Hematopoietic multipotent progenitor cell treated with erythropoietin and hydrocortisone succinate and interleukin-3 and kit ligand, for 4 days (in vitro differentiated cells): Measurements from ENCODE around the gene BCL11B.

Source experiments
- DNase-seq: peaks from one replicate; pipeline ENCODE4 v3.0.0-alpha.2; 2015

The BCL11B gene

DNA sequence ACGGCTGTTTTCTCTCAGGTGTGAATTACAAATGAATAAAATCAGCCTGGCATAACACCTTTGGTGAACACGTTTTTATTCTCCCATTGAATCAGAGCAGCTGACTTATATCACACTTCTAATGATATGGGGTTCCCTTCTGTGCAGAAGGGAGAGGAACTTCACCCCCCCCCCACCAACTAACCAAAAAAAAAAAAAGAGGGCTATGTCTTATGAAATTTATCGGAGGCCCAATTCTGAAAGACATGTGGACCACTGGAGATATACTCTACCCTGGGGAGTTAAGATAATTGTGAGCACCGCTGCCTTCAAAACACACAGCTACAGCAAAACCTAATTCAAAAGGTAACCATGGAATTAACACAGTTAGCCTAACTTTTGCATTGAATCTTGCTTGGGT lies 4.6 kb downstream of the BCL11B start:
- DNase-seq, result no peak

DNA sequence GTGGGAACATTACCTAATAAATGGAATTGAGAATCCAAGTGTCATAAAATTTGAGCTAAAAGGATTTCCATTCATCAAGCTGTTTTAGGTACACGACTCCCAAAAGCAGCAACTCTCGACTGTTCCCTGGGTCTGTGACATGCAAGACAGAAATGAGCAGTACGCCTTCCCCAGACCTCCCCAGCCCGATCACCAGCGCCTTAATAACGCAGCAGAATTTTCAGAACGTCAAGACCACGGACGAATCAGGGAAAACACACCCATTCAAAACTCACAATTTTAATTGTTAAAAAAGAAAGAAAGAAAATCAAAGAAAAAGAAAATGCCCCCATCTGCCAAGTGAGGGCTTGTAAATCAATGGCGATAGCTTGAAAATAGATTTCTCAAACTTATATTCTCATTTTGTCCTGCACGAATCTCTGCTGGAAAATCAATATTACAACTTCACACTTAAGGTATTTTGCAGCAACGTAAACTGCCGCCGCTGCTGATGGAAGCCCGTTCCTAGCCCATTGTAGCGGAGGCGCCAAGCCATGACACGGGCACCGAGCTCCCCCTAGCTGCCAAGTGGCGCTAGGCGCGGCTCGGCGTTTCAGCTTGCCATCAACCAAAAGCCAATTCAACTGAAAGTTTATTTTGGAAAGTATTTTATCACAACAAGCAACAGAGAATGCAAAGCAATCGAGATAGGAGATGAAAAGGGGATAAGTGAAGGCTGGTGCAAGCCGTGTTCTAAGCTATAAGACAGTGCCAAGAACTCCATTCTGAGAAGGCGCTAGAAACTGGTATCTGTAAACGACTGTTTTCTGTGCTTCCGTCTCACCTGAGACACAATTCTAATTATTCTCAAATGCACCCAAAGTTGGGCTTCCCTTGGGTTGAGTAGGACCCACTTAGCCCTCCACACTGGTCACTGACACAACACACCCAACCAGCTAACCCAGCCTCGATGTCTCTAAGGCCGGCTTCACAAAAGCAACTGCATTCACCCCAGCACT lies 5.5 kb downstream of the BCL11B start:
- DNase-seq, result peak; percentile 79

DNA sequence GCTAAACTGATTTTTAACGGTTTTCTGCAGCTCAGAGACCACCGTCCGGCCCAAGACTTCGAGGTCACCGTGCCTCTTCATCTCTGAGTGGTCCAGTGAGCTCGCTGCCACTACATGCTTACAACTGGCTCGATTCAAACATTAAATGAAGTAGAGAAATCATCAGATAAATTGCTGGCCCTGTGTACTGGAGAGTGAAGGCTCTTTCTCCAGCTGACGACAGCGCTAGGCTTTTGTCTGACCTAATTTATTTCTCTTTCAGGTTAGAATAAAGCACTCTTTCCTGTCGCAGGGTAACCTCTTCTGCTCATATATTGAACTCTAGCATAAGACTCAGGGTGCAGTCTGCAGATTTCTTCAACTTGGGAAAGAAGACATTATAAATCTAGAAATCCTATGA lies 6.4 kb downstream of the BCL11B start:
- no peak for DNase-seq

DNA sequence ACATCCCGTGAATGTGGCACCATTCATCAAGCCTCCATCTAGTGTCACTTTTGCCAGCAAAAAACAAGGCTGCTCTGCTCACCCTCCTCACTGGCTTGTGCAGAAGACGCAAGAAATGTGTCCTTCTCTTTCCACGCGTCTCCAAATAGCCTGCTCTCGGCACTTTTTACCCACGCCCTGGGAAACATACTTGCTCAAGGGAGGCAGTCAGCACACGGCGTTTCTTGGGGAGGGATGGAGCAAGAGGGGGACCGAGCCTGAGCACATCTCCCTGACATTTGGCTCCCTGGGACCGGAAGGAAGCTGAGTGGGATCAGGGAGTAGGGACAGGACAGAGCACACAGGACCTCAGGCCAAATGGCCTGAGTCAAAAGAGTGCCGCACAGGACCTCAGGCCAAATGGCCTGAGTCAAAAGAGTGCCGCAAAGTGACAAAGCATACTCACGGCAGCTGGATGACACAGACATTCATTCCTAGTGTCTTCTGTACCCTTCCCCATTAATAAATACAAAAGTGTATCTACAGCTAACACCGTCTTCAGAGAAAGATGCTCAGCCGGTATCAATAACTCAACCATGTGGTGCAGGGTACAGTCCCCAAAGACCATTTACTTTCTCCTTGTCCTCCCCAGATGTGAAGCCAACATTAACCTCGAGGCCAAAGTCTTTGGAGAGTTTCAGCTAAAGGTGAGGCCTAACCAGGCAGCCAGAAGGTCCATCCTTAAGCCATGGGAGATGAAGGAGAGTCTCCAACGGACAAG lies 7.1 kb downstream of the BCL11B start:
- no peak for DNase-seq

DNA sequence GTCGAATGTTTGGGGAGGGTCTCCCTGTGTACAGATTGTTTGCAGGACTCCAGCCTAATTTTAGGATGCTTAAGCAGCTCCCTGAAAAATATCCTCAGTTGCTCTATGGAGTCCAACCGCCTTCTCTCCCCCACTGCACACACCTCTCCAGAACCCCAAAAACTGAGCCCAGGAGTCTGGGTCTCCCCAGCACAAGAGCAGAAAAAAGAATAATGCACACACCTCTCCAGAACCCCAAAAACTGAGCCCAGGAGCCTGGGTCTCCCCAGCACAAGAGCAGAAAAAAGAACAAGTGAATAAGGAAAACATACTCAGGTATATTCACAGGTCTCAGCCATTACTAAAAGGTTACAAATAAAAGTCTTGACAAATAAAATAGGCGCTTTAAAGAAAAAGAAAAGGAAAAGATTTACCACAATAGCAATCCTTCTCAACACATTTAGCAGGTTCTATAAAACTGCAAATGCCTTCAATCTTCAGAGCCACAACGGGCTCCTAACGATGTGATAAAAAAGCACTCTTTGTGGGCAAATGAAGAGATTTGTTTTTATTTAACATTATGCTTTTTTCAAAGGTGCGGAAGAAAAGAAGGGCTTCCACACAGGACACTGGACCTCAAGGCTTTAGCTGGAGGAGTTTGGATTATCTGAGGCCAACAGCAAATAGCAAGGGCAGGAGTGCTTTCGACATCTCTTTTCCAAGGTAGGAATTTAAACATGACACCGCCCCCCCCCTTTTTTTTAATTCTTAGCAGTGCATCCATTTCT lies 8.2 kb downstream of the BCL11B start:
- no peak for DNase-seq

DNA sequence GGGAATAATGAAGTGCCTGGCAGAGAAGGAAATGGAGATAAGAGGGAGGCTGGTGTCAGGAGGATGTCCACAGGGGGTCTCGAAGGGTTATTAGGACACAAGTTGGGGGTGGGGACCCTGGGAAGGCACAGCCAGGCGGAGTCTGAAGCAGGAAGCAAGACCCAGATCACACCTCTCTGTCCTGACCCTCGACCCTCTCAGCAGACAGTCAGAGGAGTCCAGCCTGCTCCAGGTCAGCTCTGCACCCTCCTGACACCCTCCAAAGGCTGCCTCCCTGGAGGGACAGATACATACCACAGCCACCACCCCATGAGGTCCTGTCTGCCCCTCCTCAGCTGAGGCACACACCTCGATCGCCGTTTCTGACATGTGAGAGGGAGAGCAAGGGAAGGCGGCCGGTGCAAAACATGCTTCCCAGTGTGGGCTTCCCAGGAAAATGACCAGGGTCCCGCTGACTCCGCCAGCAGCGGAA lies 9.0 kb downstream of the BCL11B start:
- no peak for DNase-seq

DNA sequence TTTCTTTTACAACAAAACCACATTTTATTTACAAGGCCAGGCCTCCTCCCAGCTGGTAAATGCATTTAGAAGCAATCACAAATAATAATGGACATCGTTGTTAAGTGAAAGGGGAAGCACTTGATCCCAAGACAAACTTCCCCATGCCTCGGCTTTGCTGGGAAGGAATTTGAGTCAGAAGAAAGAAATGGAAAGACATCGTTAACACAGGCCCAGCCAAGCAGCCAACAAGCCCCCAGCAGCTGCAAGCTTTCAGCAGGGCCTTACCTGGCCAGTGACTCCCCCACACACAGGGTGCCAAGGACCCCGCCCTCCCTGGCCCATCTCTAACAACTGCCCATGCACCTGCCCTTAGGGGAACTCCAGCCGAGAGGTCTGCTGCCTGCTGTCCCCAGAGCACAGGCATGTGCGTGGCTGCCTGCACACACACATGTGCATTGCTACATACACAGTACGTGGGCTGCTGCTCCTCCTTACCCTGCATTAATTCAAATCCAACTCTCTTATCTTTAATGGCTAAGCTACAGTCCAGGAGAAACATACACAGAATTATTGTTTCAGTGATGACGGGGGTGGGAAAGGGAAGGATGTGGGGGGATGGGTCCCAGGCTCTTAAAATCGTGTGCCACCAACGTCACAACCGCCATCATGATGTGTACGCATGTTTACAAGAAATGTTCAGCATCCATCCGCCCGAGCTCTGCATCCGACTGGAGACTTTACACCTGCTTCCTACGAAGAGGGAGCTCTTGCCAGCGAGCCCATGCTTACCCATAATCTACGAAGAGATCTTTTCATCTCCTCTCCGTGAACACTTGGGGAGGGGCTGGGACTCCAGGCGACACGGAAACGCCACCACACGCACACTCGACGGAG lies 9.8 kb downstream of the BCL11B start:
- no peak for DNase-seq

DNA sequence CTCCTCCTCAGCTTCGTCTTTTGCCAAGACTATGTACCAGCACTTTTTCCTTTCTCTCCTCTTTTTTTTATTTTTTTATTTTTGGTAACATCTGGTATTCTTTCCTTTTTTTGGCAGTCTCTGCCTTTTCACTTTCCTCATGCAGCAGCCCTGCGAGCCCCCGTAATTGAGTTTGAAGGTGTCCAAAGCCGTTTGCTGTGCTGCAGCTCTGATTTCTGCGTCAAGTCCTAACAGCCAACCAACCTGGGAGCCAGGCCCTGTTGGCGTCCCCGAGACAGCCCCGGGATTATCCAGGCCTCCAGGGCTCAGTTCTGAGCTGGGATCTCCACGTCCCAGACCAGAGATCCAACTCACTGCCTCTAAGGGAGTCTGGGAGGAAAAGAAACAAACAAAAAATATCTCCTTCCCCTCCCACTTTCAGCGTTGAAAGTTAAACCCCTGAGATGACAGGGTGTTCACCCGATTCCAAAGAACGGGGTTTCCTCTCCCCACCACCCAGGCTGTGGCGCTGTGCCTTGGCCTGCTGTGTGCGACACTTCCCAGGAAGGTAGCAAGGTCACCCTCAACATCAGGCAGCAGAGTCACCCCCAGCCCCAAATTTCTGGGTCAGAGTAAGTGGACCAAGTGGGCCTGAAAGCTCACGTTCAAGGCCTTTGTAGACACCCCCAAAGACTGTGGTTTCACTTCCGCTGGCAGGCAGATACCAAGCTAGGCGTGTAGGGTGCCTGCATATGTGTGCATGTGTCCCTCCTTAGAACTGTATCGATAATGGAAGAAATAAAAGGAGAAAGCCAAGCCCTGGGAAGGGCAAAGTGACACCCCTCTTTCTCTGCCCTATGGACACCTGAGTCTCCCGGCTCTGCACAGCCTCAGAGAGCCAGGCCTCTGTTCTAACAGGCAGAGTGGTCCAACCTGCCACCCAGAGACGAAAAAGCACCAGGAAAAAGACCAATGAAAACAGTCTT lies 11.1 kb downstream of the BCL11B start:
- no peak for DNase-seq

DNA sequence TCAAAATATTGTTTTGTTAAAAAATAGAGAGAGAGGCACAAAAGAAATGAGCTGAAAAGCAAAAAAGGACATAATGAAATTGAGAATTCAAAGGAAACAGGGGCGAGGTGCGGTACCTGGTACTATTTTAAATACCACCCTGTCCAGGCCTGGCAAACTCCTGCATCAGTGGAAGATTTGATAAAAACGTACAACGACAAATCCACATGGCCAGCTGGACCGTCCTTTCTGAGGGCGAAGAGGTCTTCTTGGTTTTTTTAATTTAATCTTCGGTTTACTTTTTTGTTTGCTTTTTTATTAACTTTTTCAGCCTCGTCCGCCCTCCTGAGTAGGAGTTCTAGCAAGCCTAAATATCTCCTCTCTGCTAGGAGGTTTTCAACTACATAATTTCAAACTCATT lies 11.9 kb downstream of the BCL11B start:
- no peak for DNase-seq

DNA sequence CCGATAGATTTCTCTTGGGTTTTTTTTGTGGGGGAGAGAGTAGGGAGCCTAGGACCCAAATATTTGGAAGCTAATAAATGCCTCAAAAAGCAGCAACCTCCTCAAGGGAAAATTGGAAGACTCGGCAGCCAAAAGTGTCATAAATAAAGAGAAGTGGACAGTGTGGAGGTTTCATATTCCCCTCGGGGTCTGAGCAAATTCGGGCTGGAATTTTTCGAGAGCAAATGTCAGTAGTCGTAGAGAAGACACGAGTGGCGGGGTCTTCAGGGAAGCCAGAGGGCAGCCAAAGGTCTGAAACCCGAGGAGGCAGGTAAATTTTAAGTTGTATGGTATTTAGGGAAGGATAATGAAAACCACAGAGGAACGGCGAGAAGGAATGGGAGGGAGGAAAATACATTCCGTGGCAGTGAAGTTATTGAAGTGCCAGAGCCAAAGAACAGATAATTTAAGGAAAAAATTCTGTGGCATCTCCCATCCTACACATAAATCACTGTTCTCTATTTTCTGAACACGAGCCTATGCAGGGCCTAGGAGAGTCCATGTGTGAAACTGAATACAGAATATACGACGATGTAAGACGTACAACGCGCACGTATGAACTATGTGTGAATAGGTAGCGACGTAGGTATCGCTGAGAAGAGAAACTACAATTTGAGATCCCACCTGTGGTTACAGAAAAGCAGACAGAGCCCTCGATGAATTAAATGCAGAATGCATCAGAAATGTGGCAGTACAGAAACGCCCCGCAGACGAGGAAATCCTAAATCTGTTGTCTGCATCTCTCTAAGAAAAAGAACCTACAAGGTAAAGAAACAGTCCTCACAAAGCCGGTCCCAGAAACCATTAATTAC lies 12.9 kb downstream of the BCL11B start:
- no peak for DNase-seq

DNA sequence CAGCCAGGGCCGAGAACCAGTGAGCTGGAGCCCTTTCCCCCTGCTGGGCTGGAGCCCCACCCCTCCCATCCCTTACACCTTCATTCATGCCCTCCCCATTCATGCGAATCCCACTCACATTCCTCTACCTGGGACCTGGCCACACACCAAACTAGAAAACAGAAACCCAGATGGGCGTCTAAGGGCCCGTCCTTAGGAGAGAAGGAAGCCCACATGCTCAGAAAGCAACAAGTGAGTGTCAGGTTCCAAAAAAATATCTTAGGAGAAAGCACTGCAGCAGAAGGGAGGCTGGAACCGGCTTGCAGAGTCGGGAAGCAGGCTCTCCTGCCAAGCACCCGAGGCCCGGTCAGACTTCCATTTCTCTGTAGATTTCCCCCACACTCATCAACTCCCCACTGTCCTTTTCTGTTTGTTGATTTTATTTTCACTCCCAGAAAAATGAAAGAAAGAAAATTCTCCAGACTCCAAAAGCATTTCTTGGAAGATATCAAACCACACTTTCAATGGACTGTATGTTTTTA lies 13.6 kb downstream of the BCL11B start:
- no peak for DNase-seq

DNA sequence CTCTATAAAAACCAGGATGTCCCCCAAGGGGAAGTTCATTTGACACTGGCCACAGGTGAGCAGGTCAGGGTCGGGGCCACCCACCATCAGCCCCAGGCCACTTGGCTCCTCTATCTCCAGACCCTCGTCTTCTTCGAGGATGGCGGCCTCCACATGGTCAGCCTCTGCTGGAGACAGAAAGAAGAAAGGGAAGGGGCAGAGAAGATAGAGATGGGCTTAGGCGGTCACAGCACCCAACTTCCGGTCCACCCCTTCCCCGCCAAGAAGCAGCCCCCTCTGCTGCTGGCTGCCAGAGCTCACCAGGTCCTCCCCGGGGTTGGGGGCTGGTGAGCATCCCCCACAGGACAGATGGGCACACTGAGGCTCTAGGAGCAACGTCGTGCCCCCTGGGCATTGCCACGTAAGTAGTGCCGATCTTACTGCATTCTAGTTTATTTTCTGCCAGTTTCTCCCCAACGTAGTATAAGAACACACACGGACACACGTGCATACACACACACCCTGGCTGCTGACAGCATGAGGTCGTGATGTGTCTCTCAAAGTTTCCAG lies 14.2 kb downstream of the BCL11B start:
- no peak for DNase-seq

DNA sequence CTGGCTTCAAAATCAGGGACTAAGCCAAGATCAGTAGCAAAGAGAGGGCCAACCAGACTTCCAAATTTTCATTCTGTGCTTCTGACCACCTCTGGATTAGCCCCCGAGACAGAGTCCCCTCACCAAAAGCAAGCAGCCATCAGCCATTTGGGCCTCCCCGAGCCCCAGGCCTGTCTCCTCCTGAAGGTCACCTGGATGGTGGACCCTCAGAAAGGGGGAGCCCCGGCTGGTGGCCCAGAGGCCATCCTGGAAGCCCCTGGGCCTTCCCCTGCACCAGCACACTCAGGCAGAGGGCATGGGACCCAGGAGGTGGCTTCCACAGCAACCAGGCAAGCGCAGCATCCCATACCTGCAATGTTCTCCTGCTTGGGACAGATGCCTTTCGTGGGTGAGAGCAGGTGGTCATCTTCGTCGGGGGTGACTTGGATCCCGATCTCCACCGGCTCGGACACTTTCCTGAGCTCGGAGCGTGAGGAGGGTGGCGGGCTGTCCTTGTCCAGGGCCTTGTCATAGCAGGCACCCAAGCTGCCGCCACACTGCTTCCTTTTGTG lies 14.8 kb downstream of the BCL11B start:
- no peak for DNase-seq

DNA sequence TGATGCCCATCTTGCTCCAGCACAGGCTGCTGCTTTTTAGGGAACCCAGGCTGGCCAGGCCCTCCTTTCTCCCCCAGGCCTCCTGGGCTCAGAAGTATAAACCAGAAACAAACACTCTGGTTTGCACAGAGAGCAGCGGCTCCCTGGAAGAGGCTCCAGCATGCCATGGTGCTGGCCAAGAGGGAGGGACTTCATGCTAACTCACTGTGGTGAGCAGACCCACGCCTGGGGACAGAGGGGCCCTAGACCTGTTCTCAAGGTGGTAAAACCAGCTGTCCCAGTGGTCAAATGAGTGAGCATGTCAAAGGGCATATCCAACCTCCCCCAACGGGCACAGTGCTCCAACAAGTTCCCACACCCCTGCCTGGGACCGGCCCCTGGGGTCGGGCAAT lies 15.5 kb downstream of the BCL11B start:
- DNase-seq, result no peak

DNA sequence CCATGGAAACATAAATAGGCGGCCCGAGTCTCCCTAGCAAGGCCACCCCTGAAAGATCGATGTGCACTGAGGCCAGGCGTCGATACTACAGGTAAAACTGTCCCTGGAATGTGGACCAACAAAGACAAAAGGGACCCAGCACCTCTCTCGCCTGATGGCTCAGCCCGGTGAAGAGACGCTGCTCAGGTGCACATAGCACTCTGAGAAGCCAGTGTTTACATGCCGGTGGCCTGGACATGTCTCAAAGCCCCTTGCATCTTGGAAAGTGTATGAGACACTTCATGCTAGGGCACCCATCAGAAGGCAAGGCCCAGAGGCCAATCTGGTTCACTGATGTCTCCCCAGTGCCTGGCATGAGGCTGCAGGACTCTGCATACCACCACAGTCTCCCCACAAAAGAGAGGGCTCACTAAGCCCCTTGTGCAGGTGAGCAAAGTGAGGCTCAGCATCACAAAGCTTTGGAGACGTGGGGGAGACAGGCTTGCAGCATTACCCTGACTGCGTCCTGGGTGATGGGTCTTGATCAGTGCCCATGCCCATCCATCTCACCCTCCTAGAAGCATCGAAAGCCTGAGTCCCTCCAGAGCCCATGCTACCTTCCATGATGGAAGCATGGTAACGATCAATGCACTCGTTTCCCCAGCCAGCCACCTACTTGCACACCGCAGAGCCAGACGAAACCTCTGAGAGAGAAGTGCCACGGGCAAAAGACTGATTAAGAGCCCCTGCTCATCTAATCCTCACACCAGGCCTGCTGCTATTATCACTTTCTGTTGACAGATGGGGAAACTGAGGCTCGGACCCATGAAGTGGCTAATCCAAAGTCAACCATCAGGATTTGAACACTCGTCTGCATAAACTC lies 16.1 kb downstream of the BCL11B start:
- no peak for DNase-seq

DNA sequence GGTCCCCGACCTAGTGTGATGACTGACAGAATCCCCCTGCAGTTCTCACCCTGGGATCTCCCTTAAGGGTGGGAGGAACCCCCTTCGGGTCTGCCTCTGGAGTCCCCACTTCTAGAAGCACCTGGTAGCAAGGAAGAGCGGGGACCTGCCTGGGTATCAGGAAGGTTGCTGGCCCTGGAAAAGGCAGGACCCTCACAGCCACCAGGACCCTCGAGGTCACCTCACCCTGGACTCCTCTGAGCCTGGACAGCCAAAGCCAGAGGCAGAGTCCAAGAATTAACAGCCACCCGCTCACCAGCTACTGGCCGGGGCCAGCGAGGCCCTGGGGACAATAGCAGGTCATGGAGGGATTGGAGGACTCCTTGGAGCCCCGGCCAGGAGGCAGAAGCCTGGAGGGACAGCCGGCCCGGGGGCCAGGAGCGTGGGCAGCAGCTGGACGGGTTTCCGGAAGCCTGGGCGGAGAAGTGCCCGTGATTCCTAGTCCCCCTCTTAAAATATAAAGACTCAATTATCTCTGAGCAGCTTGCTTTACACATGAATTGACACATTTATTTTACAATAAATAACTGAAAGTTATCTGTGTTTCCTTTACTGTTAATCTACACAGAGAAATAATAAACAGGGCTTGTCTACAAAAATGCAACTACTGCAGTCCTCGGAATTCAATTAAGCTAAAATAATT lies 17.5 kb downstream of the BCL11B start:
- no peak for DNase-seq

DNA sequence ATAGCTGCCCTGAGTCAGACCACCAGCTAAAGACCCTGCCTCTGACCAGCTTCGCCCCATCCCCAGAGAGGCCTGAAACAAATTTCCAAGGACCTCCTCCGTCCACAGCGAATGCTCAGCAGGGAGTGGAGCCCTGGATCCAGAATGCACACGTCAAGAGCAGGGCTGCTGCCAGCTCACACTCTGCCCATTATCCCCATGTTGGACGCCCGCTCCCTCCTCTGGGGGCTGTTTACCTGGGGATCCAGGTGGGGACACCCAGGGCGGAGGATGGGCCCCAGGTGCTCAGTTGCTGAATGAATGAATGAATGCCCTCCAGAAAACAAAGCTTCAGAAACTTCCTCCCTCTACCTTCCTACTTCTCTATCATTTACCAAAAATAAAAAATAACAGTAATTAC lies 18.1 kb downstream of the BCL11B start:
- DNase-seq, result no peak
